ENCODE measurements around the gene PNPLA6. TPM values are rescaled to one million over a fixed set of nuclear protein-coding genes. Genes with fewer than 3 reads are reported as not detected.

The PNPLA6 gene
- total and polyA plus RNA-seq, 9 of the 15 experiments (the other 6 are each of a cell fraction or from before 2014, with no cell fraction given) = 0.07 to 30.2 (median 8.3) TPM

GRCh38 chr19:7541475-7541824 lies 5.9 kb downstream of the PNPLA6 start:
- no peak overlapping the region for H3K4me3 ChIP-seq
- no peaks in the 10 kb centered on the region for H3K9me1 ChIP-seq (ENCODE audit: control insufficient read depth, insufficient read depth, low read length)
- intact Hi-C loops (cut with micrococcal nuclease) = no loop called here
- WGBS (ENCODE audit: insufficient coverage, low coverage, missing lambda C conversion rate) = 87% methylated on average over 9 of the region's 15 CpGs
- FAIRE-seq = no peak
- ChIA-PET CTCF (ENCODE audit: low intra/inter-chr PET ratio) (no interaction called here), POLR2A (no interaction called here)
- H3K4me1 ChIP-seq (replicated peaks in 1 of 2; ENCODE audit: control insufficient read depth in 2 of 2, insufficient read depth in 2 of 2, low read length in 2 of 2) = peaks cover 6 to 40% of the 10 kb centered on the region in 2 experiments; a peak in 4 of 5 replicates
- TF ChIP-seq HINFP (tag; conservative IDR thresholded peaks at IDR 0.05; ENCODE audit: low read depth) (no peak), NFIC (IDR thresholded peaks at IDR 0.05) (no peak), ZNF384 (IDR thresholded peaks at IDR 0.05; ENCODE audit: low read depth, low read length) (no peak), BRD4 (IDR thresholded peaks at IDR 0.05) (no peak), ZNF146 (CRISPR knock-in tag; IDR thresholded peaks at IDR 0.05; ENCODE audit: unreplicated experiment) (no peak), RAD21 (CRISPR knock-in tag; conservative IDR thresholded peaks at IDR 0.05 in 1 of 2, IDR thresholded peaks at IDR 0.05 in 1 of 2) (no peak), KDM1A (IDR thresholded peaks at IDR 0.05) (no peak)
- H3K9me3 ChIP-seq (replicated peaks; ENCODE audit: control insufficient read depth, insufficient read depth, low read depth, low read length) = no peaks in the 10 kb centered on the region
- H3K9ac ChIP-seq (ENCODE audit: insufficient read depth in 1 of 2, low read depth in 2 of 2, low read length in 2 of 2) = peak overlapping the region in 1 of 2 experiments; percentile 69; a peak in 1 of 4 replicates
- DNase-seq (ENCODE audit: extremely low read depth in 1 of 4, low spot score in 3 of 4) = no peak
- H3K79me2 ChIP-seq (ENCODE audit: control insufficient read depth, insufficient read depth, low read length) = no peaks in the 10 kb centered on the region
- no peak overlapping the region for H3K4me2 ChIP-seq (ENCODE audit: insufficient read depth, low read length)
- in situ Hi-C loops (cut with MboI) = no loop called here
- H3K36me3 ChIP-seq (ENCODE audit: control insufficient read depth, insufficient read depth, low read length) = peaks cover 13% of the 10 kb centered on the region; the same call in 1 of the 3 replicates
- BruUV-seq (replicated peaks) = no TSS peak
- H3K27ac ChIP-seq (ENCODE audit: extremely low read depth, low read depth, low read length) = no peak overlapping the region
- H2AFZ ChIP-seq (ENCODE audit: low read depth, low read length) = no peak overlapping the region
- no peaks in the 10 kb centered on the region for H4K20me1 ChIP-seq (replicated peaks; ENCODE audit: control insufficient read depth, insufficient read depth, low read length)
- H3K27me3 ChIP-seq (ENCODE audit: control insufficient read depth in 2 of 2, insufficient read depth in 2 of 2, low read length in 2 of 2) = no peaks in the 10 kb centered on the region
- no peak for ATAC-seq
